Mammary epithelial cell (primary cell): ENCODE data around the gene ATXN10.

Experiments used
- EZH2 ChIP-seq: IDR thresholded peaks from 2 replicates; pipeline ENCODE4 v1.6.1; 2012; ENCODE audit warnings: low read length, inconsistent platforms, borderline replicate concordance
- TF ChIP-seq, protein P1 (sequence below), 2 donors: IDR thresholded peaks in 1 of 2; conservative IDR thresholded peaks in 1 of 2; 2 replicates each; pipeline ENCODE4 v1.5.1; 2011 to 2012; ENCODE audit warnings: inconsistent platforms in 2 of 2, low read length in 2 of 2, mild to moderate bottlenecking in 2 of 2, control low read depth in 1 of 2, low read depth in 1 of 2; ENCODE audit not compliant: insufficient read depth in 1 of 2; ENCODE audit errors: extremely low read depth in 1 of 2

DNA sequence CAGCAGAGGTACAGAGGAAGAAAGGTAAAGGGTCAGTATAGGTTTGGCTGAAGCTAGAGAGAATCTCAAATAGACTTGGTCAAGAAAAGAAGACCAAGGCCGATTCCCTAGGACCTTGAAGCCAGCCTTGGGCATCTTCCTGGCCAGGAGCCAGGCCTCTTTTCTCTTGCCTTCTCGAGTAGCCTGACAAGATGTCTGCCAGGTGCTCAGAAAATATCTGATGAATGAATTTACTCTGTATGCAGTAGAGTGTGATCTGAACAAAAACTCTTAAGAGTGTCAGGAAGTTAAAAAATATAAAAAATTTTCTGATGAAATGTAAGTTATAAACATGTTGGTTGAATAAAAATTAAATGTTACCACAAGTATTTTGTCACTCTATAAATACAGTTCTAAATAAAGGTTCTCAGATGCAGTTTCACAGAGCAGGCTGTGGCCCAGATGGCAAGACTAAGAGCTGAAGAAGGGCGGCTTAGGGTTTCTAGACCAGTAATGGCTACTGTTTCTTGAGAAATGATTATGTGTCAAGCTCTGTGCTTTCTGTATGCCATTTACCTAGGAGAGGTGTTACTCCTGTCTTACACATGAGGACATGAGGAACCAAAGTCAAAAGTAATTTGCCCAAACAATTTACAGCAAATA is 98.1 kb downstream of the ATXN10 start:
- TF ChIP-seq, protein P1, sequence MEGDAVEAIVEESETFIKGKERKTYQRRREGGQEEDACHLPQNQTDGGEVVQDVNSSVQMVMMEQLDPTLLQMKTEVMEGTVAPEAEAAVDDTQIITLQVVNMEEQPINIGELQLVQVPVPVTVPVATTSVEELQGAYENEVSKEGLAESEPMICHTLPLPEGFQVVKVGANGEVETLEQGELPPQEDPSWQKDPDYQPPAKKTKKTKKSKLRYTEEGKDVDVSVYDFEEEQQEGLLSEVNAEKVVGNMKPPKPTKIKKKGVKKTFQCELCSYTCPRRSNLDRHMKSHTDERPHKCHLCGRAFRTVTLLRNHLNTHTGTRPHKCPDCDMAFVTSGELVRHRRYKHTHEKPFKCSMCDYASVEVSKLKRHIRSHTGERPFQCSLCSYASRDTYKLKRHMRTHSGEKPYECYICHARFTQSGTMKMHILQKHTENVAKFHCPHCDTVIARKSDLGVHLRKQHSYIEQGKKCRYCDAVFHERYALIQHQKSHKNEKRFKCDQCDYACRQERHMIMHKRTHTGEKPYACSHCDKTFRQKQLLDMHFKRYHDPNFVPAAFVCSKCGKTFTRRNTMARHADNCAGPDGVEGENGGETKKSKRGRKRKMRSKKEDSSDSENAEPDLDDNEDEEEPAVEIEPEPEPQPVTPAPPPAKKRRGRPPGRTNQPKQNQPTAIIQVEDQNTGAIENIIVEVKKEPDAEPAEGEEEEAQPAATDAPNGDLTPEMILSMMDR (conservative IDR thresholded peaks at IDR 0.05 in 1 of 2, IDR thresholded peaks at IDR 0.05 in 1 of 2; ENCODE audit: extremely low read depth in 1 of 2, insufficient read depth in 1 of 2, low read depth in 1 of 2, low read length in 2 of 2), result no peak
- no peak for TF ChIP-seq EZH2
